ENCODE measurements around the gene PAX8. TPM values are rescaled to one million over a fixed set of nuclear protein-coding genes. Genes with fewer than 3 reads are reported as not detected.
"Not testable (repeated sequence)": the region's sequence is repeated elsewhere in the genome, so short reads cannot be mapped to it uniquely, and the experiment has no call there.

The PAX8 gene
- total and polyA plus RNA-seq, 2 donors (not counting 1 experiment from before 2014, with no cell fraction given) = 0.26 to 0.50 TPM

DNA sequence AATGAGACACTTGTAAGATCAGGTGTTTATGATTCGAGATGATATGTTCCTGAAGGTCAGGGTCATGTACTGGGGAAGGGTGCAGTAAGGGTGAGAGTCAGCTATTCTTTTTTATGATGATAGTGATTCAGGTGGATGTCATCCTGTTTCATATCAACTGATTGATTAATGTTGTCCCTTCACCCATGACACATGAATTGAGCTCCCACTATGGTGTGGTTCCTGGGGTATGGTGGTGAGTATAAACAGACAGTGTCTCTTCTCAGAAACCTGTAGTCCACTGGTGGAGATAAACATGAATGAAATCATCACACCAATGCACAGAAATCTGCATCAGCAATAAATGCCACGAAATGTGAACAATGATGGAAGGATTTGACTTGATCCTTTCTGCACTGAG lies 37.4 kb upstream of the PAX8 start:
- Histone ChIP-seq H3K4me2 (ENCODE audit: extremely low read depth, insufficient read depth, low read length) (no peak overlapping the region), H2AFZ (ENCODE audit: low read length) (no peak overlapping the region), H3K27ac (ENCODE audit: insufficient read depth, low read length) (no peak overlapping the region), H3K36me3 (ENCODE audit: control insufficient read depth, insufficient read depth, low read length) (no peaks in the 10 kb centered on the region), H3K9me3 (ENCODE audit: control insufficient read depth, insufficient read depth, low read depth, low read length) (no peaks in the 10 kb centered on the region), H4K20me1 (ENCODE audit: control insufficient read depth, extremely low read depth, insufficient read depth, low read length) (no peaks in the 10 kb centered on the region), H3K4me1 (ENCODE audit: control insufficient read depth, extremely low read depth, insufficient read depth, low read length) (no peaks in the 10 kb centered on the region), H3K79me2 (ENCODE audit: control insufficient read depth, insufficient read depth, low read length) (no peaks in the 10 kb centered on the region), H3K9ac (ENCODE audit: insufficient read depth, low read length) (no peak overlapping the region), H3K4me3 (replicated peaks in 1 of 4; ENCODE audit: control extremely low read depth in 1 of 4, insufficient read depth in 1 of 4, low read depth in 3 of 4, low read length in 4 of 4) (no peak overlapping the region), H3K27me3 (ENCODE audit: control insufficient read depth, insufficient read depth, low read length) (peaks cover 4% of the 10 kb centered on the region)
- no peak for DNase-seq (ENCODE audit: low read depth in 2 of 2)
- TF ChIP-seq, protein P1, sequence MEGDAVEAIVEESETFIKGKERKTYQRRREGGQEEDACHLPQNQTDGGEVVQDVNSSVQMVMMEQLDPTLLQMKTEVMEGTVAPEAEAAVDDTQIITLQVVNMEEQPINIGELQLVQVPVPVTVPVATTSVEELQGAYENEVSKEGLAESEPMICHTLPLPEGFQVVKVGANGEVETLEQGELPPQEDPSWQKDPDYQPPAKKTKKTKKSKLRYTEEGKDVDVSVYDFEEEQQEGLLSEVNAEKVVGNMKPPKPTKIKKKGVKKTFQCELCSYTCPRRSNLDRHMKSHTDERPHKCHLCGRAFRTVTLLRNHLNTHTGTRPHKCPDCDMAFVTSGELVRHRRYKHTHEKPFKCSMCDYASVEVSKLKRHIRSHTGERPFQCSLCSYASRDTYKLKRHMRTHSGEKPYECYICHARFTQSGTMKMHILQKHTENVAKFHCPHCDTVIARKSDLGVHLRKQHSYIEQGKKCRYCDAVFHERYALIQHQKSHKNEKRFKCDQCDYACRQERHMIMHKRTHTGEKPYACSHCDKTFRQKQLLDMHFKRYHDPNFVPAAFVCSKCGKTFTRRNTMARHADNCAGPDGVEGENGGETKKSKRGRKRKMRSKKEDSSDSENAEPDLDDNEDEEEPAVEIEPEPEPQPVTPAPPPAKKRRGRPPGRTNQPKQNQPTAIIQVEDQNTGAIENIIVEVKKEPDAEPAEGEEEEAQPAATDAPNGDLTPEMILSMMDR (conservative IDR thresholded peaks at IDR 0.05 in 1 of 2, IDR thresholded peaks at IDR 0.05 in 1 of 2; ENCODE audit: low read depth in 1 of 2, low read length in 2 of 2) = no peak

DNA sequence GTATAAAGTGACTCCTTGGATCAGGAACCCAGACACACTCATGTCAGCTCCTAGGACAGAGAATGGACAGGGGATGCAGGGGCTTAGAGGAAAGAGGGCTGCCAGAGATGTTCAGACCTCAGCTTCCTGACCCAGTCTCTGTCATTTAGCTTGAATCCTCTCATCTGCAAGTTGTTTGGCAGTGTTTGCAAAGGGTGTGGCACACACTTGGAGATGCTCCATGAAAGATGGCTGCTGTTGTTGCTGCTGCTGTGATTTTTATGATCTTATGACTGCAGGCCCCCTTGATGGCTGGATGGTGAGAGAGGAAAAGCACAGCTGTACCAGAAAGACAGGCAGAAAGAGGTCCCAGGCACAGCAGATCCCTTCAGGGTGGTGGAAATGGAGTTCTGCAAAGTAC lies 35.9 kb upstream of the PAX8 start:
- not testable (repeated sequence) for H3K4me2 ChIP-seq (ENCODE audit: extremely low read depth, insufficient read depth, low read length); H3K4me3 ChIP-seq (replicated peaks in 1 of 4; ENCODE audit: control extremely low read depth in 1 of 4, insufficient read depth in 1 of 4, low read depth in 3 of 4, low read length in 4 of 4); H3K79me2 ChIP-seq (ENCODE audit: control insufficient read depth, insufficient read depth, low read length); DNase-seq (ENCODE audit: low read depth in 2 of 2); H2AFZ ChIP-seq (ENCODE audit: low read length); H3K9me3 ChIP-seq (ENCODE audit: control insufficient read depth, insufficient read depth, low read depth, low read length); H4K20me1 ChIP-seq (ENCODE audit: control insufficient read depth, extremely low read depth, insufficient read depth, low read length); H3K27ac ChIP-seq (ENCODE audit: insufficient read depth, low read length); H3K4me1 ChIP-seq (ENCODE audit: control insufficient read depth, extremely low read depth, insufficient read depth, low read length); H3K36me3 ChIP-seq (ENCODE audit: control insufficient read depth, insufficient read depth, low read length); H3K27me3 ChIP-seq (ENCODE audit: control insufficient read depth, insufficient read depth, low read length); H3K9ac ChIP-seq (ENCODE audit: insufficient read depth, low read length)

DNA sequence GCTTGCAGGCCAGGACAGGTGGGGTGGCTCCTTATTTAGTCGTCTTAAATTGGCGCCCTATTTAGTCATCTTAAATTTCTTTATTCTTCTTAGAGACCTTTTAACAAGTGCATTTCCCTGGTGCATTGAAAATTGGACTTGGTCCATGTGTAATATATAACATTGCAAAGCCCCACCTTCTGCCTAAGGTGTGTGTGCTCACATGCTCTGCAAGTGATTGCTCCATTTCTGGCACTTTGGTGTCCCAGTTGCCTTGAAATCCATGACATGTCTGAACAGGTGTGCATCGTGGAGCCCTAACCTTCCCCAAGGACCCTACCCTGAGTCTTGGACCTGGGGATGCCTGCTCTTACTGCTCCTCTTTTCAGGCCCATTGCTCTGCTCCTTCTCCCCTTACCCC lies 35.5 kb upstream of the PAX8 start:
- H4K20me1 ChIP-seq (ENCODE audit: control insufficient read depth, extremely low read depth, insufficient read depth, low read length); H3K27ac ChIP-seq (ENCODE audit: insufficient read depth, low read length); H3K9me3 ChIP-seq (ENCODE audit: control insufficient read depth, insufficient read depth, low read depth, low read length); H3K4me1 ChIP-seq (ENCODE audit: control insufficient read depth, extremely low read depth, insufficient read depth, low read length); H3K4me2 ChIP-seq (ENCODE audit: extremely low read depth, insufficient read depth, low read length); H3K79me2 ChIP-seq (ENCODE audit: control insufficient read depth, insufficient read depth, low read length); H2AFZ ChIP-seq (ENCODE audit: low read length); H3K27me3 ChIP-seq (ENCODE audit: control insufficient read depth, insufficient read depth, low read length); H3K4me3 ChIP-seq (replicated peaks in 1 of 4; ENCODE audit: control extremely low read depth in 1 of 4, insufficient read depth in 1 of 4, low read depth in 3 of 4, low read length in 4 of 4); H3K36me3 ChIP-seq (ENCODE audit: control insufficient read depth, insufficient read depth, low read length); H3K9ac ChIP-seq (ENCODE audit: insufficient read depth, low read length); DNase-seq (ENCODE audit: low read depth in 2 of 2): not testable (repeated sequence)

DNA sequence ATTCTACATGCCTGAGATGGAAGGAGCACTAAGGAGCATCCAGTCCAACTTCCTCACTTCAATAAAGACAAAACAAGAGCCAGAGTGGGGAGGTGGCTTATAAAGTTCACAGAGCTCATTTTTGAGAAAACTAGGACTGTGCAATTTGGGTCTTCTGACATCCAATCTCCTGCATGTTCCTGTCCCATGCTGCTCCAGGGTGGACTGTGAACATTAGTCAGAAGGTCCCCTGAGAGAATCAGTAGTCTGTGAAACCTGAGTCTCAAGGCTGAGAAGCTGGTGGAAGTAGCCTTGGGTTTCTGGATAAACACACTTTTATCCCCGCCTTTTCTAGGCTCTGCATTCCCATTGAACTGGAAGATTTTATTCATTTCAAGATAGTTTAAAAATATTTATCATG lies 33.1 kb upstream of the PAX8 start:
- H3K9ac ChIP-seq (ENCODE audit: insufficient read depth, low read length); H3K4me3 ChIP-seq (replicated peaks in 1 of 4; ENCODE audit: control extremely low read depth in 1 of 4, insufficient read depth in 1 of 4, low read depth in 3 of 4, low read length in 4 of 4); H3K9me3 ChIP-seq (ENCODE audit: control insufficient read depth, insufficient read depth, low read depth, low read length); H3K36me3 ChIP-seq (ENCODE audit: control insufficient read depth, insufficient read depth, low read length); H4K20me1 ChIP-seq (ENCODE audit: control insufficient read depth, extremely low read depth, insufficient read depth, low read length); H3K27ac ChIP-seq (ENCODE audit: insufficient read depth, low read length); DNase-seq (ENCODE audit: low read depth in 2 of 2); H3K27me3 ChIP-seq (ENCODE audit: control insufficient read depth, insufficient read depth, low read length); H3K4me2 ChIP-seq (ENCODE audit: extremely low read depth, insufficient read depth, low read length); H3K79me2 ChIP-seq (ENCODE audit: control insufficient read depth, insufficient read depth, low read length); H2AFZ ChIP-seq (ENCODE audit: low read length); H3K4me1 ChIP-seq (ENCODE audit: control insufficient read depth, extremely low read depth, insufficient read depth, low read length): not testable (repeated sequence)

DNA sequence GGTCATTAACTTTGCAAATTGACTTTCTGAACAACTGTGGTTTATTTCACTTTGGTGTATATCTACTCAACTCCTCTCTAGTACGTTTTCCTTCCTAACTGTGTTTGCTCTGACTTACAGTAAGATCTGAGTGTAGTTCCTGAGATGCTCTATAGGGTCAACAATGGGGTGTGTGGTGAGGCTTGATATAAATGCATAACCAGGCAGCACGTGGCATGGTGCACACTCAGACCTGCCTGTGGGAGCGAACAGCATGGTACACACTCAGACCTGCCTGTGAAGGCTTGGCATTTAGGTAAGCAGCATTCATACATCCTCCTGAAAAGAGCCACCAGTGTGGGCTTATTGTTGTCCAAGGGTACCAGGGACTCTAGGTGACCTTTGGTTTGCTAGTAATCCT lies 32.5 kb upstream of the PAX8 start:
- H3K27me3 ChIP-seq (ENCODE audit: control insufficient read depth, insufficient read depth, low read length); H3K36me3 ChIP-seq (ENCODE audit: control insufficient read depth, insufficient read depth, low read length); H4K20me1 ChIP-seq (ENCODE audit: control insufficient read depth, extremely low read depth, insufficient read depth, low read length); DNase-seq (ENCODE audit: low read depth in 2 of 2); H3K4me1 ChIP-seq (ENCODE audit: control insufficient read depth, extremely low read depth, insufficient read depth, low read length); H3K79me2 ChIP-seq (ENCODE audit: control insufficient read depth, insufficient read depth, low read length); H3K27ac ChIP-seq (ENCODE audit: insufficient read depth, low read length); H3K4me3 ChIP-seq (replicated peaks in 1 of 4; ENCODE audit: control extremely low read depth in 1 of 4, insufficient read depth in 1 of 4, low read depth in 3 of 4, low read length in 4 of 4); H3K9me3 ChIP-seq (ENCODE audit: control insufficient read depth, insufficient read depth, low read depth, low read length); H3K9ac ChIP-seq (ENCODE audit: insufficient read depth, low read length); H3K4me2 ChIP-seq (ENCODE audit: extremely low read depth, insufficient read depth, low read length); H2AFZ ChIP-seq (ENCODE audit: low read length): not testable (repeated sequence)
